MCF 10A (cell line): Measurements from ENCODE around the gene KDM4C. TPM values are rescaled to one million over a fixed set of nuclear protein-coding genes. Genes with fewer than 3 reads are reported as not detected.

Source experiments
- BruUV-seq: library from RNA; stranded (reverse); fragments of 400-500 nt; replicated peaks from 2 replicates; lab custom pipeline; 2021; lab: Mats Ljungman, UMichigan
- CTCF ChIA-PET: fragments of 300-600 bp; sonication (Branson Sonifier 250); formaldehyde crosslinking; extraction: SDS; loops from one replicate; lab custom pipeline; 2021; ENCODE audit warnings: antibody characterized with exemption, inconsistent platforms; lab: Yijun Ruan, JAX
- POLR2A ChIA-PET: fragments of 300-600, 350-650 bp; sonication (Branson Sonifier 250); formaldehyde crosslinking; extraction: SDS; loops from one replicate; lab custom pipeline; 2020; ENCODE audit warnings: antibody characterized with exemption, inconsistent platforms; lab: Yijun Ruan, JAX
- DNase-seq: peaks from one replicate; pipeline ENCODE4 v3.0.0-alpha.2; 2018; ENCODE audit not compliant: unreplicated experiment
- H3K27ac Mint-ChIP-seq: one replicate; pipeline ENCODE4 v1.8.0; 2022; ENCODE audit warnings: mild to moderate bottlenecking, low read depth, mixed read lengths; ENCODE audit not compliant: unreplicated experiment
- H3K27me3 Mint-ChIP-seq: one replicate; pipeline ENCODE4 v1.8.0; 2022; ENCODE audit warnings: mixed read lengths; ENCODE audit not compliant: insufficient read depth, unreplicated experiment
- H3K36me3 Mint-ChIP-seq: one replicate; pipeline ENCODE4 v1.8.0; 2022; ENCODE audit warnings: mild to moderate bottlenecking, moderate library complexity, mixed read lengths; ENCODE audit not compliant: insufficient read depth, unreplicated experiment
- H3K4me1 Mint-ChIP-seq: one replicate; pipeline ENCODE4 v1.8.0; 2022; ENCODE audit warnings: mixed read lengths; ENCODE audit not compliant: insufficient read depth, unreplicated experiment
- H3K4me3 Mint-ChIP-seq: one replicate; pipeline ENCODE4 v1.8.0; 2022; ENCODE audit warnings: mild to moderate bottlenecking, moderate library complexity, mixed read lengths; ENCODE audit not compliant: unreplicated experiment
- H3K9me3 Mint-ChIP-seq: one replicate; pipeline ENCODE4 v1.8.0; 2022; ENCODE audit warnings: mixed read lengths; ENCODE audit not compliant: unreplicated experiment
- CTCF ChIP-seq: fragments of 200-600 bp; IDR thresholded peaks from one replicate; pipeline ENCODE4 v1.8.0; 2022; ENCODE audit warnings: antibody characterized with exemption, mild to moderate bottlenecking; ENCODE audit not compliant: unreplicated experiment
- intact Hi-C: fragments of 100-400 bp; cut with micrococcal nuclease; formaldehyde crosslinking; loops from 2 replicates; pipeline ENCODE4 v1.14.1; 2022
- total RNA-seq: library from RNA; stranded (reverse); gene quantifications from 2 replicates; pipeline ENCODE4 v1.2.3, GENCODE V29; 2022

The KDM4C gene
- total RNA-seq, 1 experiment from 2014 or later, result 29.5 TPM

- no peak overlapping the region for H3K27ac Mint-ChIP-seq
- CTCF ChIA-PET, result interaction anchor here (0.6 to 0.7 kb wide), 3 partner anchors 180 to 793 kb away, joined by 3 to 4 read pairs (median 3); no protein-coding TSS in a partner anchor
- H3K27me3 Mint-ChIP-seq, result no peaks in the 10 kb centered on the region
- BruUV-seq, result no TSS peak
- intact Hi-C loops, result no loop called here
- H3K36me3 Mint-ChIP-seq, result peaks cover 13% of the 10 kb centered on the region
- no peak overlapping the region for H3K4me3 Mint-ChIP-seq
- H3K4me1 Mint-ChIP-seq, result no peaks in the 10 kb centered on the region
- no peak for TF ChIP-seq CTCF
- POLR2A ChIA-PET, result no interaction called here
- no peak for DNase-seq
- H3K9me3 Mint-ChIP-seq, result no peaks in the 10 kb centered on the region
These were observed 317.4 kb downstream of the KDM4C start for GRCh38 chr9:7075154-7075553.

GRCh38 chr9:7079051-7079450 lies 321.3 kb downstream of the KDM4C start:
- Mint-ChIP-seq H3K36me3 (peaks cover 21% of the 10 kb centered on the region), H3K27me3 (no peaks in the 10 kb centered on the region), H3K27ac (no peak overlapping the region), H3K4me1 (no peaks in the 10 kb centered on the region), H3K9me3 (no peaks in the 10 kb centered on the region), H3K4me3 (no peak overlapping the region)
- ChIA-PET CTCF (interaction anchor here (0.5 kb wide), 1 partner anchor 10 kb away, joined by 3 read pairs; no protein-coding TSS in a partner anchor), POLR2A (no interaction called here)
- DNase-seq, result no peak
- no TSS peak for BruUV-seq
- intact Hi-C loops, result no loop called here
- TF ChIP-seq CTCF, result no peak

- CTCF ChIA-PET, result no interaction called here
- no peak for TF ChIP-seq CTCF
- Mint-ChIP-seq H3K27ac (no peak overlapping the region), H3K9me3 (no peaks in the 10 kb centered on the region), H3K36me3 (peaks cover 21% of the 10 kb centered on the region), H3K4me3 (no peak overlapping the region), H3K4me1 (no peaks in the 10 kb centered on the region), H3K27me3 (no peaks in the 10 kb centered on the region)
- DNase-seq, result no peak
- POLR2A ChIA-PET, result interaction anchor here (0.6 kb wide), 1 partner anchor 217 kb away, joined by 3 read pairs; no protein-coding TSS in a partner anchor
- no TSS peak for BruUV-seq
- intact Hi-C loops, result no loop called here
These were observed 323.4 kb downstream of the KDM4C start for GRCh38 chr9:7081065-7081600.

GRCh38 chr9:7083192-7083591 lies 325.4 kb downstream of the KDM4C start:
- DNase-seq, result no peak
- intact Hi-C loops, result no loop called here
- Mint-ChIP-seq H3K27me3 (no peaks in the 10 kb centered on the region), H3K9me3 (no peaks in the 10 kb centered on the region), H3K4me3 (no peak overlapping the region), H3K4me1 (no peaks in the 10 kb centered on the region), H3K36me3 (peaks cover 17% of the 10 kb centered on the region), H3K27ac (no peak overlapping the region)
- ChIA-PET CTCF (interaction anchor here (0.7 kb wide), 1 partner anchor 10 kb away, joined by 3 read pairs; no protein-coding TSS in a partner anchor), POLR2A (no interaction called here)
- no TSS peak for BruUV-seq
- no peak for TF ChIP-seq CTCF
